ENCODE data around the gene TMEM184B.

- TF ChIP-seq CTCF (IDR thresholded peaks at IDR 0.05) = no peak
- TF ChIP-seq USF2 (IDR thresholded peaks at IDR 0.05) = no peak
- TF ChIP-seq POLR2A (IDR thresholded peaks at IDR 0.05; ENCODE audit: low read length) = no peak
- no peak for TF ChIP-seq KDM1A (IDR thresholded peaks at IDR 0.05; ENCODE audit: low read depth)
- TF ChIP-seq EP300 (IDR thresholded peaks at IDR 0.05) = no peak
- TF ChIP-seq MAX (IDR thresholded peaks at IDR 0.05) = no peak
- no peak for TF ChIP-seq PBX3 (IDR thresholded peaks at IDR 0.05)
- TF ChIP-seq REST (IDR thresholded peaks at IDR 0.05) = no peak
- TF ChIP-seq MYC (IDR thresholded peaks at IDR 0.05; ENCODE audit: borderline replicate concordance, low read length) = no peak
- no peak for TF ChIP-seq ESRRA (IDR thresholded peaks at IDR 0.05; ENCODE audit: borderline replicate concordance, low read length)
- TF ChIP-seq HOXA7 (CRISPR knock-in tag; IDR thresholded peaks at IDR 0.05) = no peak
- TF ChIP-seq ATOH8 (CRISPR knock-in tag; IDR thresholded peaks at IDR 0.05; ENCODE audit: low read depth) = no peak
- TF ChIP-seq BHLHE40 (IDR thresholded peaks at IDR 0.05; ENCODE audit: low read depth, low read length) = no peak
Observed at GRCh38 chr22:38230916-38231315, 41.9 kb downstream of the TMEM184B start.
